Lower leg skin (tissue), 3 donors: ENCODE data around the gene CDH26.

ENCODE experiments used
- CTCF ChIP-seq, 3 donors: fragments of 450-650 bp; IDR thresholded peaks; one replicate each; pipeline ENCODE4 v1.5.1; 2016; ENCODE audit warnings: antibody characterized with exemption in 3 of 3, mild to moderate bottlenecking in 3 of 3, moderate library complexity in 2 of 3
- POLR2A ChIP-seq, 2 donors: fragments of 450-650 bp; IDR thresholded peaks; one replicate each; pipeline ENCODE4 v1.6.1; 2016 to 2017; ENCODE audit warnings: antibody characterized with exemption in 2 of 2, mild to moderate bottlenecking in 1 of 2, moderate library complexity in 1 of 2

DNA sequence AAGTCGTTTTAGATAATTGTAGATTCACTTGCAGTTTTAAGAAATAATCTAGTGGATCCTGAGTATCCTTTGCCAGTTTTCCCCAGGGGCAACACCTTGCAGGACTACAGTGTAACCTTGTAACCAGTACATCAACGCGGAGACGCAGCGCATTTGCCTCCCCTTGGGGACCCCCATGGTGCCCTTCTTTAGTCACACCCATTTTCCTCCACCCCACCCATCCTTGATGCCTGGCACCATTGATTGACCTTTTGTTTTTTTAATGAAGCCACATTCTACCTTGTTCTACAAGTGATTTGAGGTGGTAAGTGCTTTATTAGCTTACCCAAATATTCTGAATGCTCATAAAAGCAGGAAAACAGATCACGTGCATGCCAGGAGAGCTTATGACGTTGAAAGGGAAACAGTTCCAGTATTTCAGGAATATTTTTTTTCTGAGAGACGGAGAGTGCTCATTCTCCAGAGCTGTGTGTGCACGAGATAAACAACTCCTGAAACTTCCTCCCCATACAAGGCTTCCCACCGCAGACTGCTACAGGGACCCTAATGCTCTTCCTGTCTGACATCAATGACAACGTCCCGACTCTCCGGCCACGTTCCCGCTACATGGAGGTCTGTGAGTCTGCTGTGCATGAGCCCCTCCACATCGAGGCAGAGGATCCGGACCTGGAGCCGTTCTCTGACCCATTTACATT lies 35.7 kb downstream of the CDH26 start:
- TF ChIP-seq CTCF (IDR thresholded peaks at IDR 0.05): no peak
- TF ChIP-seq POLR2A (IDR thresholded peaks at IDR 0.05): no peak
